Anterior cingulate cortex (tissue), 58 donors: ENCODE results near the gene EDEM2.
"Not testable (repeated sequence)": the region's sequence is repeated elsewhere in the genome, so short reads cannot be mapped to it uniquely, and the experiment has no call there.

Source experiments
- DNase-seq, 58 donors: peaks; one replicate each; lab custom pipeline; 2025; lab: John Stamatoyannopoulos, UW

The EDEM2 gene

GRCh38 chr20:35171438-35171752 is 24.3 kb upstream of the EDEM2 start:
- DNase-seq, result no peak

- DNase-seq, result not testable (repeated sequence)
Measured at GRCh38 chr20:35168701-35169409, 21.7 kb upstream of the EDEM2 start.

GRCh38 chr20:35167787-35168186 is 20.7 kb upstream of the EDEM2 start:
- no peak for DNase-seq

GRCh38 chr20:35166242-35166830 is 19.2 kb upstream of the EDEM2 start:
- peak in 5 of 58 donors; percentile 2 to 23 (median 4) for DNase-seq

GRCh38 chr20:35165221-35166185 is 18.4 kb upstream of the EDEM2 start:
- no peak for DNase-seq

GRCh38 chr20:35164531-35164930 is 17.4 kb upstream of the EDEM2 start:
- DNase-seq, result not testable (repeated sequence)

GRCh38 chr20:35160341-35160740 is 13.2 kb upstream of the EDEM2 start:
- DNase-seq, result not testable (repeated sequence)

- DNase-seq, result no peak
Measured at GRCh38 chr20:35156978-35157377, 9.8 kb upstream of the EDEM2 start.

GRCh38 chr20:35155936-35156335 is 8.8 kb upstream of the EDEM2 start:
- no peak for DNase-seq

GRCh38 chr20:35151736-35152135 is 4.6 kb upstream of the EDEM2 start:
- DNase-seq, result no peak

- no peak for DNase-seq
Measured at GRCh38 chr20:35150846-35151579, 3.9 kb upstream of the EDEM2 start.

GRCh38 chr20:35147575-35148071 is 487 bp upstream of the EDEM2 start:
- DNase-seq, result peak in 8 of 58 donors; percentile 5 to 55 (median 24)

GRCh38 chr20:35146299-35146919 is 727 bp downstream of the EDEM2 start:
- peak in 3 of 58 donors; percentile 13 to 26 (median 25) for DNase-seq

GRCh38 chr20:35145141-35145564 is 2.0 kb downstream of the EDEM2 start:
- peak in 5 of 58 donors; percentile 1 to 23 (median 6) for DNase-seq

- DNase-seq, result no peak
Measured at GRCh38 chr20:35144694-35145093, 2.4 kb downstream of the EDEM2 start.

GRCh38 chr20:35135867-35136586 is 11.1 kb downstream of the EDEM2 start:
- no peak for DNase-seq

GRCh38 chr20:35134880-35135279 is 12.3 kb downstream of the EDEM2 start:
- no peak for DNase-seq

GRCh38 chr20:35134472-35134871 is 12.7 kb downstream of the EDEM2 start:
- no peak for DNase-seq

GRCh38 chr20:35133735-35134134 is 13.4 kb downstream of the EDEM2 start:
- no peak for DNase-seq
